H9 (cell line): ENCODE measurements around the gene ROR1. TPM values are rescaled to one million over a fixed set of nuclear protein-coding genes. Genes with fewer than 3 reads are reported as not detected.

Experiments
- DNase-seq: peaks from one replicate; pipeline ENCODE4 v3.0.0-alpha.2; 2017
- H2AFZ ChIP-seq: one replicate; pipeline ENCODE4 v1.6.1; 2013; ENCODE audit warnings: mild to moderate bottlenecking, low read length, control low read depth, moderate library complexity
- H2AK5ac ChIP-seq: 2 replicates; pipeline ENCODE4 v1.6.1; 2013; ENCODE audit warnings: low read length, control low read depth, mixed read lengths; ENCODE audit not compliant: insufficient read length
- H2BK120ac ChIP-seq: one replicate; pipeline ENCODE4 v1.6.1; 2013; ENCODE audit warnings: low read depth, mild to moderate bottlenecking, low read length, control low read depth, inconsistent platforms; ENCODE audit not compliant: poor library complexity, severe bottlenecking
- H2BK12ac ChIP-seq: 2 replicates; pipeline ENCODE4 v1.6.1; 2013; ENCODE audit warnings: low read length, control low read depth, mixed read lengths, low read depth; ENCODE audit not compliant: insufficient read length
- H2BK15ac ChIP-seq: 2 replicates; pipeline ENCODE4 v1.6.1; 2013; ENCODE audit warnings: low read depth, low read length, control low read depth
- H2BK20ac ChIP-seq: one replicate; pipeline ENCODE4 v1.6.1; 2013; ENCODE audit warnings: low read depth, mild to moderate bottlenecking, low read length, control low read depth, inconsistent platforms; ENCODE audit not compliant: poor library complexity, severe bottlenecking
- H2BK5ac ChIP-seq: 2 replicates; pipeline ENCODE4 v1.6.1; 2013; ENCODE audit warnings: low read length, control low read depth, mixed read lengths; ENCODE audit not compliant: insufficient read length
- H3K14ac ChIP-seq: 2 replicates; pipeline ENCODE4 v1.6.1; 2013; ENCODE audit warnings: low read length, control low read depth; ENCODE audit not compliant: insufficient read depth
- H3K18ac ChIP-seq: 2 replicates; pipeline ENCODE4 v1.6.1; 2013; ENCODE audit warnings: low read depth, mild to moderate bottlenecking, mixed read lengths, low read length, control low read depth; ENCODE audit not compliant: insufficient read length
- H3K23ac ChIP-seq: 2 replicates; pipeline ENCODE4 v1.6.1; 2013; ENCODE audit warnings: low read length, control low read depth, mixed read lengths, low read depth; ENCODE audit not compliant: insufficient read length
- H3K23me2 ChIP-seq: 2 replicates; pipeline ENCODE4 v1.6.1; 2013; ENCODE audit warnings: low read depth, mild to moderate bottlenecking, mixed read lengths, low read length, control low read depth; ENCODE audit not compliant: insufficient read length, poor library complexity, severe bottlenecking
- H3K27ac ChIP-seq: 2 replicates; pipeline ENCODE4 v1.5.1; 2013; ENCODE audit warnings: low read length, control low read depth, mixed read lengths, low read depth; ENCODE audit not compliant: insufficient read length
- H3K27me3 ChIP-seq: 2 replicates; pipeline ENCODE4 v1.6.1; 2013; ENCODE audit warnings: low read length, control low read depth, inconsistent platforms; ENCODE audit not compliant: insufficient read depth
- H3K4ac ChIP-seq: 2 replicates; pipeline ENCODE4 v1.6.1; 2013; ENCODE audit warnings: low read depth, mild to moderate bottlenecking, control low read depth, inconsistent platforms, low read length, moderate library complexity
- H3K4me1 ChIP-seq: 2 replicates; pipeline ENCODE4 v1.6.1; 2013; ENCODE audit warnings: low read length, control low read depth, inconsistent platforms; ENCODE audit not compliant: insufficient read depth
- H3K4me2 ChIP-seq: 2 replicates; pipeline ENCODE4 v1.6.1; 2013; ENCODE audit warnings: low read length, control low read depth, mixed read lengths; ENCODE audit not compliant: insufficient read length, insufficient read depth
- H3K56ac ChIP-seq: 2 replicates; pipeline ENCODE4 v1.6.1; 2013; ENCODE audit warnings: low read depth, mild to moderate bottlenecking, mixed read lengths, low read length, control low read depth; ENCODE audit not compliant: insufficient read length
- H3K79me1 ChIP-seq: 2 replicates; pipeline ENCODE4 v1.6.1; 2013; ENCODE audit warnings: low read depth, mild to moderate bottlenecking, moderate library complexity, low read length, control low read depth, inconsistent platforms; ENCODE audit not compliant: insufficient read depth, poor library complexity, severe bottlenecking
- H3K79me2 ChIP-seq: 2 replicates; pipeline ENCODE4 v1.6.1; 2013; ENCODE audit warnings: low read length, control low read depth, inconsistent platforms; ENCODE audit not compliant: insufficient read depth
- H3K9ac ChIP-seq: 2 replicates; pipeline ENCODE4 v1.6.1; 2013; ENCODE audit warnings: low read length, control low read depth, mixed read lengths; ENCODE audit not compliant: insufficient read length; ENCODE audit errors: extremely low read depth
- H3K9me3 ChIP-seq: one replicate; pipeline ENCODE4 v1.6.1; 2013; ENCODE audit warnings: low read depth, low read length, inconsistent platforms; ENCODE audit not compliant: control insufficient read depth
- H3T11ph ChIP-seq: one replicate; pipeline ENCODE4 v1.6.1; 2013; ENCODE audit warnings: mild to moderate bottlenecking, low read length, control low read depth, inconsistent platforms
- H4K20me1 ChIP-seq: one replicate; pipeline ENCODE4 v1.6.1; 2013; ENCODE audit not compliant: control insufficient read depth, insufficient read length, insufficient read depth
- H4K5ac ChIP-seq: 2 replicates; pipeline ENCODE4 v1.6.1; 2013; ENCODE audit warnings: low read depth, mild to moderate bottlenecking, mixed read lengths, low read length, control low read depth; ENCODE audit not compliant: insufficient read length
- H4K8ac ChIP-seq: replicated peaks from 2 replicates; pipeline ENCODE4 v1.6.1; 2013; ENCODE audit warnings: low read length, control low read depth, mixed read lengths, low read depth; ENCODE audit not compliant: insufficient read length
- H4K91ac ChIP-seq: 2 replicates; pipeline ENCODE4 v1.6.1; 2013; ENCODE audit warnings: low read depth, mild to moderate bottlenecking, moderate library complexity, mixed read lengths, low read length, control low read depth; ENCODE audit not compliant: insufficient read length
- H3K27ac Mint-ChIP-seq, 3 experiments: 2 replicates in 2 of 3; 3 replicates in 1 of 3; pipeline ENCODE4 v1.8.0; 2020 to 2021; ENCODE audit warnings: mixed read lengths in 3 of 3, mild to moderate bottlenecking in 1 of 3, moderate library complexity in 1 of 3
- H3K27me3 Mint-ChIP-seq: 2 replicates; pipeline ENCODE4 v1.8.0; 2021; ENCODE audit warnings: low read depth, mild to moderate bottlenecking, moderate library complexity, mixed read lengths
- H3K36me3 Mint-ChIP-seq, 3 experiments: 2 replicates in 2 of 3; 3 replicates in 1 of 3; pipeline ENCODE4 v1.8.0; 2020 to 2021; ENCODE audit warnings: low read depth in 3 of 3, mixed read lengths in 3 of 3; ENCODE audit not compliant: insufficient read depth in 1 of 3
- H3K4me1 Mint-ChIP-seq, 2 experiments: 2 replicates each; pipeline ENCODE4 v1.8.0; 2020; ENCODE audit warnings: mixed read lengths in 2 of 2
- H3K4me3 Mint-ChIP-seq, 2 experiments: 2 replicates in 1 of 2; 3 replicates in 1 of 2; pipeline ENCODE4 v1.8.0; 2020 to 2021; ENCODE audit warnings: mild to moderate bottlenecking in 2 of 2, mixed read lengths in 2 of 2, moderate library complexity in 1 of 2
- H3K9me3 Mint-ChIP-seq, 2 experiments: 2 replicates in 1 of 2; 3 replicates in 1 of 2; pipeline ENCODE4 v1.8.0; 2020; ENCODE audit warnings: mild to moderate bottlenecking in 2 of 2, mixed read lengths in 2 of 2, moderate library complexity in 1 of 2
- WGBS: extraction: QIAGEN DNeasy Blood & Tissue Kit; methylation state at CpG from one replicate; pipeline ENCODE4 v1.1.7; 2013; ENCODE audit warnings: missing lambda C conversion rate, low lambda C conversion rate, mixed read lengths; ENCODE audit not compliant: insufficient read length; ENCODE audit errors: extremely low coverage; 5-methylcytosine and 5-hydroxymethylcytosine counted together
- total RNA-seq: library from RNA; stranded (reverse); gene quantifications from 2 replicates; pipeline ENCODE4 v1.2.1, GENCODE V29; 2021
- TF ChIP-seq, protein P1 (sequence below): fragments of 200-600 bp; sonication (generic); conservative IDR thresholded peaks from 3 replicates; pipeline ENCODE4 v1.8.0; 2021; ENCODE audit warnings: antibody characterized with exemption, mild to moderate bottlenecking

ROR1 gene
- total RNA-seq, 1 experiment from 2014 or later, result 75.9 TPM

DNA sequence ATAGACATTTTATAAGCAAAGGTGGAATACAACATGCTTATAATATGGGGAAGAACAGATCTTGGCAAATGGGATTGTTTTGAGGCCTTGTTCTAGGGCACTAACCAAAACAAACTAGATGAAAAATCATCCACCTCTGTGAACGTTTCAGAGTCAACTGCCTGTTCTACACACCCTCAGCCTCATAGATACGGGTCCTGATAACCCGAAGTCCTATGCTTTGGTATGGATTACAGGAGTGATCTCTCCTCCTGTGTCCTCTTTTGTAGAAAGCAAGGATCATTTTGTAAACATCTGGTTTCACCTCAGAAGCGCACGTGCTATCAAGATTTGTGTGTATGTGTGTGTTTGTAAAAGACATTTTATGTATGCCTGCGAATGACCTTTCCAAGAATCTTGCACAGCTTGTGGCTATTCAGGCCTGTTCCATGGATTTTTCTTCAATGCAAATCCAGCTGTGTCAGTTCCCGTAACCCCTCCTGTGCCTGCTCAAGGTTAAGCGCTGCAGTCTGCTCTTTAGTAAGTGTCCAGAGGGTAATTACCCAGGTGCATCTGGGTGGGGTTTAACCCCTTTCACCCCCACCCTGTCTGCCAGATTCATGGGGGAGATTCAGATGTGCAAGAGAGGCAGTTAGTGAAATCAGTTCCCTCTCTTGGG is 132.4 kb downstream of the ROR1 start:
- no peak overlapping the region for H3K14ac ChIP-seq
- H3K9me3 ChIP-seq, result no peaks in the 10 kb centered on the region
- no peak overlapping the region for H3K23ac ChIP-seq
- H3K27ac ChIP-seq, result peak overlapping the region; percentile 3
- no peak overlapping the region for H3K4me2 ChIP-seq
- Mint-ChIP-seq H3K27ac (peak overlapping the region; percentile 24 to 97 (median 33); a peak in 5 of 7 replicates), H3K4me1 (peaks cover 73 to 77% of the 10 kb centered on the region in 2 experiments), H3K4me3 (peak overlapping the region in 1 of 2 experiments; percentile 9; a peak in 2 of 5 replicates), H3K27me3 (no peaks in the 10 kb centered on the region), H3K9me3 (no peaks in the 10 kb centered on the region), H3K36me3 (no peaks in the 10 kb centered on the region)
- no peak overlapping the region for H3K56ac ChIP-seq
- peaks cover 15% of the 10 kb centered on the region for H3K79me2 ChIP-seq
- no peaks in the 10 kb centered on the region for H3K23me2 ChIP-seq
- TF ChIP-seq, protein P1, sequence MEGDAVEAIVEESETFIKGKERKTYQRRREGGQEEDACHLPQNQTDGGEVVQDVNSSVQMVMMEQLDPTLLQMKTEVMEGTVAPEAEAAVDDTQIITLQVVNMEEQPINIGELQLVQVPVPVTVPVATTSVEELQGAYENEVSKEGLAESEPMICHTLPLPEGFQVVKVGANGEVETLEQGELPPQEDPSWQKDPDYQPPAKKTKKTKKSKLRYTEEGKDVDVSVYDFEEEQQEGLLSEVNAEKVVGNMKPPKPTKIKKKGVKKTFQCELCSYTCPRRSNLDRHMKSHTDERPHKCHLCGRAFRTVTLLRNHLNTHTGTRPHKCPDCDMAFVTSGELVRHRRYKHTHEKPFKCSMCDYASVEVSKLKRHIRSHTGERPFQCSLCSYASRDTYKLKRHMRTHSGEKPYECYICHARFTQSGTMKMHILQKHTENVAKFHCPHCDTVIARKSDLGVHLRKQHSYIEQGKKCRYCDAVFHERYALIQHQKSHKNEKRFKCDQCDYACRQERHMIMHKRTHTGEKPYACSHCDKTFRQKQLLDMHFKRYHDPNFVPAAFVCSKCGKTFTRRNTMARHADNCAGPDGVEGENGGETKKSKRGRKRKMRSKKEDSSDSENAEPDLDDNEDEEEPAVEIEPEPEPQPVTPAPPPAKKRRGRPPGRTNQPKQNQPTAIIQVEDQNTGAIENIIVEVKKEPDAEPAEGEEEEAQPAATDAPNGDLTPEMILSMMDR, result no peak
- peaks cover 35% of the 10 kb centered on the region; the same call in 1 of the 2 replicates for H3K4me1 ChIP-seq
- H3K27me3 ChIP-seq, result no peaks in the 10 kb centered on the region
- no peak overlapping the region for H3K4ac ChIP-seq
- peaks cover 3% of the 10 kb centered on the region for H3K79me1 ChIP-seq
- H4K8ac ChIP-seq, result no peak overlapping the region
- no peak overlapping the region for H4K91ac ChIP-seq
- DNase-seq, result no peak
- H2BK20ac ChIP-seq, result no peak overlapping the region
- no peak overlapping the region for H3T11ph ChIP-seq
- no peak overlapping the region for H2AK5ac ChIP-seq
- WGBS, result no CpG with 5 or more reads among the region's 8 CpGs
- no peak overlapping the region for H2BK15ac ChIP-seq
- H2BK12ac ChIP-seq, result no peak overlapping the region
- H4K20me1 ChIP-seq, result no peaks in the 10 kb centered on the region
- H4K5ac ChIP-seq, result no peak overlapping the region
- H3K18ac ChIP-seq, result no peak overlapping the region
- no peak overlapping the region for H2AFZ ChIP-seq
- H2BK120ac ChIP-seq, result no peak overlapping the region
- H3K9ac ChIP-seq, result no peak overlapping the region
- no peak overlapping the region for H2BK5ac ChIP-seq
